Mesenchymal stem cell (in vitro differentiated cells and primary cell): ENCODE results near the gene VIT.

Source experiments
- DNase-seq: peaks from one replicate; pipeline ENCODE4 v3.0.0-alpha.2; 2013
- H2AFZ ChIP-seq: one replicate; pipeline ENCODE4 v1.6.1; 2013; ENCODE audit warnings: low read depth, mild to moderate bottlenecking, control low read depth, inconsistent platforms, low read length, moderate library complexity
- H2AK5ac ChIP-seq: 2 replicates; pipeline ENCODE4 v1.6.1; 2013; ENCODE audit warnings: low read length, moderate library complexity, mild to moderate bottlenecking, inconsistent platforms; ENCODE audit not compliant: severe bottlenecking
- H2BK120ac ChIP-seq: one replicate; pipeline ENCODE4 v1.6.1; 2013; ENCODE audit warnings: low read depth, mild to moderate bottlenecking, inconsistent platforms, low read length, moderate library complexity
- H2BK12ac ChIP-seq, 2 experiments: one replicate each; pipeline ENCODE4 v1.6.1; 2013; ENCODE audit warnings: inconsistent platforms in 2 of 2, low read length in 2 of 2, mild to moderate bottlenecking in 2 of 2, moderate library complexity in 2 of 2, control low read depth in 1 of 2
- H2BK15ac ChIP-seq: one replicate; pipeline ENCODE4 v1.6.1; 2013; ENCODE audit warnings: mild to moderate bottlenecking, low read depth, inconsistent platforms; ENCODE audit not compliant: poor library complexity, severe bottlenecking
- H2BK5ac ChIP-seq: 2 replicates; pipeline ENCODE4 v1.6.1; 2013; ENCODE audit warnings: low read depth, mild to moderate bottlenecking, low read length, control low read depth, inconsistent platforms; ENCODE audit not compliant: poor library complexity, severe bottlenecking
- H3K14ac ChIP-seq, 2 experiments: one replicate each; pipeline ENCODE4 v1.6.1; 2013; ENCODE audit warnings: inconsistent platforms in 2 of 2, low read length in 2 of 2, control low read depth in 1 of 2, mild to moderate bottlenecking in 1 of 2, moderate library complexity in 1 of 2
- H3K18ac ChIP-seq, 2 experiments: one replicate each; pipeline ENCODE4 v1.6.1; 2013; ENCODE audit warnings: inconsistent platforms in 2 of 2, low read length in 2 of 2, control low read depth in 1 of 2, low read depth in 1 of 2, mild to moderate bottlenecking in 1 of 2
- H3K23ac ChIP-seq, 2 experiments: one replicate each; pipeline ENCODE4 v1.6.1; 2013; ENCODE audit warnings: inconsistent platforms in 2 of 2, low read length in 2 of 2, mild to moderate bottlenecking in 2 of 2, moderate library complexity in 2 of 2, control low read depth in 1 of 2
- H3K27ac ChIP-seq: 2 replicates; pipeline ENCODE4 v1.5.1; 2013; ENCODE audit warnings: mild to moderate bottlenecking, moderate library complexity, low read length, control low read depth, inconsistent platforms; ENCODE audit not compliant: poor library complexity, severe bottlenecking
- H3K27me3 ChIP-seq, 2 experiments: 2 replicates each; pipeline versions ENCODE4 v1.6.1 to v1.7.0; 2013; ENCODE audit warnings: low read length in 2 of 2, mild to moderate bottlenecking in 2 of 2, moderate library complexity in 2 of 2, control low read depth in 1 of 2, inconsistent platforms in 1 of 2; ENCODE audit not compliant: control insufficient read depth in 1 of 2, insufficient read depth in 1 of 2
- H3K36me3 ChIP-seq, 2 experiments: 2 replicates each; pipeline versions ENCODE4 v1.6.1 to v1.7.0; 2013; ENCODE audit warnings: low read length in 2 of 2, control low read depth in 1 of 2, inconsistent platforms in 1 of 2, low read depth in 1 of 2, mild to moderate bottlenecking in 1 of 2; ENCODE audit not compliant: insufficient read depth in 2 of 2, control insufficient read depth in 1 of 2
- H3K4ac ChIP-seq, 2 experiments: one replicate each; pipeline ENCODE4 v1.6.1; 2013; ENCODE audit warnings: inconsistent platforms in 2 of 2, low read length in 2 of 2, mild to moderate bottlenecking in 2 of 2, moderate library complexity in 2 of 2, control low read depth in 1 of 2, low read depth in 1 of 2
- H3K4me1 ChIP-seq: 2 replicates; pipeline ENCODE4 v1.6.1; 2013; ENCODE audit warnings: low read depth, low read length, control low read depth; ENCODE audit not compliant: control insufficient read depth, insufficient read depth
- H3K4me2 ChIP-seq: 2 replicates; pipeline ENCODE4 v1.6.1; 2013; ENCODE audit warnings: low read length, mild to moderate bottlenecking, inconsistent platforms; ENCODE audit not compliant: poor library complexity, severe bottlenecking
- H3K4me3 ChIP-seq, 2 experiments: 2 replicates each; pipeline versions ENCODE4 v1.5.1 to v1.7.0; 2013; ENCODE audit warnings: low read length in 2 of 2, mild to moderate bottlenecking in 2 of 2, control low read depth in 1 of 2, low read depth in 1 of 2; ENCODE audit not compliant: insufficient read depth in 1 of 2
- H3K79me1 ChIP-seq: replicated peaks from 2 replicates; pipeline ENCODE4 v1.6.1; 2013; ENCODE audit warnings: mild to moderate bottlenecking, control low read depth, low read length, inconsistent platforms; ENCODE audit not compliant: poor library complexity, severe bottlenecking
- H3K9ac ChIP-seq: 2 replicates; pipeline ENCODE4 v1.7.0; 2013; ENCODE audit warnings: mild to moderate bottlenecking, low read length, moderate library complexity
- H3K9me3 ChIP-seq: 2 replicates; pipeline ENCODE4 v1.7.0; 2013; ENCODE audit warnings: mild to moderate bottlenecking, low read length; ENCODE audit not compliant: control insufficient read depth
- H4K8ac ChIP-seq: one replicate; pipeline ENCODE4 v1.6.1; 2013; ENCODE audit warnings: inconsistent platforms, mild to moderate bottlenecking, low read length, moderate library complexity
- H4K91ac ChIP-seq: one replicate; pipeline ENCODE4 v1.6.1; 2013; ENCODE audit warnings: mild to moderate bottlenecking, low read length, inconsistent platforms
- WGBS: methylation state at CpG from one replicate; pipeline ENCODE4 v1.1.7; 2013; ENCODE audit warnings: mixed read lengths; 5-methylcytosine and 5-hydroxymethylcytosine counted together

Gene VIT

GRCh38 chr2:36677996-36678605, 18.4 kb upstream of the VIT start:
- H4K8ac ChIP-seq, result no peak overlapping the region
- no peaks in the 10 kb centered on the region for H3K36me3 ChIP-seq
- H3K9ac ChIP-seq, result no peak overlapping the region
- no peak overlapping the region for H3K4me2 ChIP-seq
- H2BK120ac ChIP-seq, result no peak overlapping the region
- H3K9me3 ChIP-seq, result peaks cover 15% of the 10 kb centered on the region
- no peak overlapping the region for H3K4me3 ChIP-seq
- no peak overlapping the region for H2BK12ac ChIP-seq
- no peak overlapping the region for H2AFZ ChIP-seq
- H2BK15ac ChIP-seq, result no peak overlapping the region
- H3K4ac ChIP-seq, result no peak overlapping the region
- no peaks in the 10 kb centered on the region for H3K4me1 ChIP-seq
- H2AK5ac ChIP-seq, result no peak overlapping the region
- H2BK5ac ChIP-seq, result no peak overlapping the region
- 53% methylated on average over 4 of the region's 4 CpGs for WGBS
- no peak overlapping the region for H3K23ac ChIP-seq
- DNase-seq, result no peak
- no peak overlapping the region for H3K18ac ChIP-seq
- H4K91ac ChIP-seq, result no peak overlapping the region
- H3K27me3 ChIP-seq, result no peaks in the 10 kb centered on the region
- no peak overlapping the region for H3K14ac ChIP-seq
- H3K27ac ChIP-seq, result no peak overlapping the region
- H3K79me1 ChIP-seq, result no peaks in the 10 kb centered on the region

GRCh38 chr2:36678856-36679255, 17.7 kb upstream of the VIT start:
- Histone ChIP-seq H3K4me2 (no peak overlapping the region), H4K91ac (no peak overlapping the region)
- WGBS, result no CpG with 5 or more reads among the region's 1 CpG

GRCh38 chr2:36680012-36680411, 16.5 kb upstream of the VIT start:
- H2BK15ac ChIP-seq, result no peak overlapping the region
- H3K4me1 ChIP-seq, result no peaks in the 10 kb centered on the region
- no peak overlapping the region for H3K4ac ChIP-seq
- no peak overlapping the region for H3K23ac ChIP-seq
- H4K8ac ChIP-seq, result no peak overlapping the region
- DNase-seq, result no peak
- H2BK120ac ChIP-seq, result no peak overlapping the region
- 36% methylated on average over 2 of the region's 2 CpGs for WGBS
- H4K91ac ChIP-seq, result no peak overlapping the region
- H3K36me3 ChIP-seq, result no peaks in the 10 kb centered on the region
- H3K27me3 ChIP-seq, result no peaks in the 10 kb centered on the region
- no peaks in the 10 kb centered on the region for H3K79me1 ChIP-seq
- no peak overlapping the region for H3K9ac ChIP-seq
- no peak overlapping the region for H2BK5ac ChIP-seq
- H2BK12ac ChIP-seq, result no peak overlapping the region
- H3K9me3 ChIP-seq, result peaks cover 15% of the 10 kb centered on the region
- no peak overlapping the region for H3K18ac ChIP-seq
- no peak overlapping the region for H2AK5ac ChIP-seq
- H3K27ac ChIP-seq, result no peak overlapping the region
- no peak overlapping the region for H3K14ac ChIP-seq
- H3K4me2 ChIP-seq, result no peak overlapping the region
- no peak overlapping the region for H2AFZ ChIP-seq
- no peak overlapping the region for H3K4me3 ChIP-seq

More at GRCh38 chr2:36678856-36679255, 17.7 kb upstream of the VIT start:
- Histone ChIP-seq H4K8ac (no peak overlapping the region), H2BK5ac (no peak overlapping the region), H3K27ac (no peak overlapping the region), H2BK120ac (no peak overlapping the region), H2AFZ (no peak overlapping the region), H2AK5ac (no peak overlapping the region), H3K9me3 (peaks cover 15% of the 10 kb centered on the region), H3K23ac (no peak overlapping the region), H3K36me3 (no peaks in the 10 kb centered on the region), H3K9ac (no peak overlapping the region), H3K27me3 (no peaks in the 10 kb centered on the region), H3K4me1 (no peaks in the 10 kb centered on the region), H3K14ac (no peak overlapping the region), H2BK12ac (no peak overlapping the region), H2BK15ac (no peak overlapping the region), H3K4ac (no peak overlapping the region), H3K79me1 (no peaks in the 10 kb centered on the region), H3K18ac (no peak overlapping the region), H3K4me3 (no peak overlapping the region)
- DNase-seq, result no peak

- WGBS, result 88% methylated on average over 6 of the region's 6 CpGs
- H4K91ac ChIP-seq, result no peak overlapping the region
- H2BK120ac ChIP-seq, result no peak overlapping the region
- H3K79me1 ChIP-seq, result no peaks in the 10 kb centered on the region
- no peak overlapping the region for H3K4me3 ChIP-seq
- H2AK5ac ChIP-seq, result no peak overlapping the region
- H3K18ac ChIP-seq, result no peak overlapping the region
- H2BK5ac ChIP-seq, result no peak overlapping the region
- H3K14ac ChIP-seq, result no peak overlapping the region
- H3K4me2 ChIP-seq, result no peak overlapping the region
- H4K8ac ChIP-seq, result no peak overlapping the region
- DNase-seq, result no peak
- H2AFZ ChIP-seq, result no peak overlapping the region
- no peaks in the 10 kb centered on the region for H3K27me3 ChIP-seq
- H2BK12ac ChIP-seq, result no peak overlapping the region
- peaks cover 15% of the 10 kb centered on the region for H3K9me3 ChIP-seq
- no peak overlapping the region for H3K27ac ChIP-seq
- H3K4ac ChIP-seq, result no peak overlapping the region
- H3K36me3 ChIP-seq, result no peaks in the 10 kb centered on the region
- H3K23ac ChIP-seq, result no peak overlapping the region
- no peak overlapping the region for H3K9ac ChIP-seq
- H2BK15ac ChIP-seq, result no peak overlapping the region
- H3K4me1 ChIP-seq, result no peaks in the 10 kb centered on the region
Observed at GRCh38 chr2:36682562-36682961, 13.9 kb upstream of the VIT start.
